Measurements from ENCODE around the gene ALG5. TPM values are rescaled to one million over a fixed set of nuclear protein-coding genes. Genes with fewer than 3 reads are reported as not detected.
A peak's percentile ranks its signal among the peaks of the same experiment; 100 is the strongest.

The ALG5 gene
- total and polyA plus RNA-seq, 2 of the 4 experiments (the other 2 are of a cell fraction) = 19.4 to 21.9 TPM

- H3K27me3 ChIP-seq (ENCODE audit: control insufficient read depth, insufficient read depth, low read length) = no peaks in the 10 kb centered on the region
- H2BK15ac ChIP-seq (ENCODE audit: low read depth, low read length) = no peak overlapping the region
- H4K8ac ChIP-seq (ENCODE audit: low read depth in 2 of 2, low read length in 2 of 2) = peak overlapping the region in 1 of 2 experiments; percentile 36; a peak in 1 of 4 replicates
- H3K9me1 ChIP-seq (ENCODE audit: insufficient read depth, low read length) = peaks cover 15% of the 10 kb centered on the region
- H3K56ac ChIP-seq (ENCODE audit: extremely low read depth, insufficient read depth, low read length) = no peak overlapping the region
- H3K4me2 ChIP-seq (ENCODE audit: low read depth, low read length) = no peak overlapping the region
- in situ Hi-C loops (cut with MboI; ENCODE audit: low sequenced_read_pairs) (no loop called here), dilution Hi-C loops (cut with HindIII; ENCODE audit: low sequenced_read_pairs, unreplicated experiment) (no loop called here), intact Hi-C loops (cut with micrococcal nuclease) (no loop called here)
- H4K91ac ChIP-seq (ENCODE audit: insufficient read depth, low read depth, low read length) = no peak overlapping the region
- H2BK5ac ChIP-seq (ENCODE audit: low read depth, low read length, poor library complexity, severe bottlenecking) = no peak overlapping the region
- no TSS peak for BruUV-seq (replicated peaks)
- DNase-seq = no peak
- H3K4me1 ChIP-seq (ENCODE audit: control insufficient read depth, insufficient read depth, low read length) = peaks cover 9% of the 10 kb centered on the region
- ChIA-PET CTCF (no interaction called here), POLR2A (ENCODE audit: unreplicated experiment) (no interaction called here)
- peak overlapping the region; percentile 26 for H2AFZ ChIP-seq (replicated peaks; ENCODE audit: low read length, poor library complexity)
- H2BK120ac ChIP-seq (ENCODE audit: low read depth, low read length) = peak overlapping the region; percentile 6; the same call in 1 of the 2 replicates
- peak overlapping the region; percentile 7; the same call in 1 of the 2 replicates for H3K23ac ChIP-seq (ENCODE audit: low read depth, low read length)
- peak overlapping the region; percentile 63 for H3K4ac ChIP-seq (ENCODE audit: low read depth, low read length)
- H3K9ac ChIP-seq (ENCODE audit: low read depth, low read length) = no peak overlapping the region
- H3K4me3 ChIP-seq (ENCODE audit: insufficient read depth, low read depth, low read length) = no peak overlapping the region
- 0 out of 2 replicates have a peak overlapping the region, but pooled peaks have one; percentile 3 for H2BK20ac ChIP-seq (ENCODE audit: low read depth, low read length)
- H2AK5ac ChIP-seq (ENCODE audit: low read depth, low read length) = peak overlapping the region; percentile 35; the same call in 1 of the 2 replicates
- no peak for TF ChIP-seq MAZ (IDR thresholded peaks at IDR 0.05; ENCODE audit: borderline replicate concordance, low read depth, low read length)
- TF ChIP-seq RAD21 (IDR thresholded peaks at IDR 0.05; ENCODE audit: low read length) = no peak
- no peaks in the 10 kb centered on the region for H3K9me3 ChIP-seq (ENCODE audit: control insufficient read depth, insufficient read depth, low read length)
- H2AK9ac ChIP-seq (replicated peaks; ENCODE audit: low read depth, low read length, poor library complexity) = no peak overlapping the region
- peaks cover 5% of the 10 kb centered on the region; the same call in 1 of the 2 replicates for H4K20me1 ChIP-seq (ENCODE audit: insufficient read depth, low read length)
- peak overlapping the region; percentile 24; the same call in 1 of the 2 replicates for H3K18ac ChIP-seq (ENCODE audit: low read depth, low read length)
- H3K79me1 ChIP-seq (ENCODE audit: low read depth in 1 of 2, low read length in 2 of 2) = peaks cover 22 to 66% of the 10 kb centered on the region in 2 experiments
- H3K27ac ChIP-seq (ENCODE audit: insufficient read depth, low read length) = no peak overlapping the region
- peak overlapping the region; percentile 62; the same call in 1 of the 2 replicates for H3K14ac ChIP-seq (replicated peaks; ENCODE audit: low read depth, low read length)
- H4K5ac ChIP-seq (ENCODE audit: low read depth, low read length) = peak overlapping the region; percentile 57; the same call in 1 of the 2 replicates
- ATAC-seq (ENCODE audit: low read depth) = peak; percentile 38; the same call in 1 of the 2 replicates
- no peaks in the 10 kb centered on the region for H3K36me3 ChIP-seq (ENCODE audit: control insufficient read depth, insufficient read depth, low read length)
Observed at GRCh38 chr13:36912369-36912768, 86.8 kb downstream of the ALG5 start.

All from IMR-90 (cell line).